Measurements from ENCODE around the gene SND1. TPM values are rescaled to one million over a fixed set of nuclear protein-coding genes. Genes with fewer than 3 reads are reported as not detected.

Gene SND1
- total RNA-seq, 1 donor = 202 TPM

DNA sequence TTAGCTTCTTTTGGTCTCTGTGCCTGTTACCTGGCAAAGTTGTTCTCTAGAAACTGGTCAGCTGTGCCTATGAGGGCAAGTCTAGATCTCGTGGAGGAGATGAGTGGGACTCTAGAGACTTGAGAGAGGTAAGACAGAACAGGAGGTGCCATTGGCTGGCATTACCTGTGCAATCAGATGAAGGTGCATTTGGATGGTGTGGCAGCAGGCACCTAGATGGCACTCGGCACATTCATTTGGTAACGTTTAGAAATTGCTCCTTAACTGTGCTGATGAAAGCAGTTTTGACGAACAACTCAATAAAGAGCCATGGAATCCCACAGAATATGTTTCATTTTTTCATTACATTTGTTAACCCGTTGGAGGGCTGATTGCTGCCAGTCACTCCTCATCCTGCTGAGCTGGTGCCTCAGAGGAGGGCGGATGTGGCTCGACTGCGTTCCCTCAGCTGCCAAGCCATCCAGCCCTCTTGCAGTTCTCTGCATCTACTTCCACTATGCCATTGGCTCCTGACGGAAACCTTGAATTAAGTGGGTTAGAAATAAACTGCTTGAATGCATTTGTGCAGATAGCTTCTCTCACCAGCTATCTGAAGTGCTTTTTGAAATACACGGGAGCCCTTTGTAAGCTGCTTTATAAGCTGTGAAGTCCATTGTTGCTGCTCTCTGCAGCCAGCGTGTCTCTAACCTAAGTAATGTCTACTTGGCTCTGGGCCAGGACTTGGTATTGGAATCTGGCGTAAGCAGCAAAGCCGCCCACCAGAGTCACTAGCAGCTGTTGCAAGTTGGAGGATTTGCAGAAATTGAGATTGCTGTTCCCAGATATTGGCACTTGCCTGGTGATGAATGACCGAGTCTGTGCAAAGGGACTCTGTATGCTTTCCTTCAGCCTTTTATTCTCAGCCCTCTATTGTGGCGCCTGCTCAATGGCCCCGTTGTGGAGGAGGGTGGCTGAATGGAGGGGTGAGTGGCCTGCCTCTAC is 291.8 kb downstream of the SND1 start:
- no peak overlapping the region for H3K4me3 ChIP-seq (ENCODE audit: low read depth, low read length)
- no peak for DNase-seq (ENCODE audit: low read depth)
- TF ChIP-seq, protein P1, sequence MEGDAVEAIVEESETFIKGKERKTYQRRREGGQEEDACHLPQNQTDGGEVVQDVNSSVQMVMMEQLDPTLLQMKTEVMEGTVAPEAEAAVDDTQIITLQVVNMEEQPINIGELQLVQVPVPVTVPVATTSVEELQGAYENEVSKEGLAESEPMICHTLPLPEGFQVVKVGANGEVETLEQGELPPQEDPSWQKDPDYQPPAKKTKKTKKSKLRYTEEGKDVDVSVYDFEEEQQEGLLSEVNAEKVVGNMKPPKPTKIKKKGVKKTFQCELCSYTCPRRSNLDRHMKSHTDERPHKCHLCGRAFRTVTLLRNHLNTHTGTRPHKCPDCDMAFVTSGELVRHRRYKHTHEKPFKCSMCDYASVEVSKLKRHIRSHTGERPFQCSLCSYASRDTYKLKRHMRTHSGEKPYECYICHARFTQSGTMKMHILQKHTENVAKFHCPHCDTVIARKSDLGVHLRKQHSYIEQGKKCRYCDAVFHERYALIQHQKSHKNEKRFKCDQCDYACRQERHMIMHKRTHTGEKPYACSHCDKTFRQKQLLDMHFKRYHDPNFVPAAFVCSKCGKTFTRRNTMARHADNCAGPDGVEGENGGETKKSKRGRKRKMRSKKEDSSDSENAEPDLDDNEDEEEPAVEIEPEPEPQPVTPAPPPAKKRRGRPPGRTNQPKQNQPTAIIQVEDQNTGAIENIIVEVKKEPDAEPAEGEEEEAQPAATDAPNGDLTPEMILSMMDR (IDR thresholded peaks at IDR 0.05; ENCODE audit: insufficient read depth, low read length) = no peak

DNA sequence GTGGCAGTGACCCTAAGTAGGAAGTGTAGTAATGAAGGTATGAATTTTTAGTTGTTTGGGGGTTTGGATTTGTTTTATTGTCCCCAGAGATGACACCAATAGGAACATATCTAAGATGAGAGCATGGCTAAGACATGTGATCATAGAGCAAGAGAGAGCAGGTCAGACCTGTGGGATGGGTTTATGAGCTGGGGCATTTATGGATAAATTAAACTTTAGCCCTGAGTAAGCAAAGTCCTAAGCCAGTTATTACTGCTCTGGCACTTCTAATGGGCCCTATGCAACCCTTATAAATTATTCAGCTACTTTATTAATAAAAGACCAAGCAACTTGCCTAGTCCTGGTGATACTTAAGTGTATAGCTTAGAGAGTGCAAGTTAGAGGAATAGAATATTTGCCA is 294.1 kb downstream of the SND1 start:
- H3K4me3 ChIP-seq (ENCODE audit: low read depth, low read length) = no peak overlapping the region
- DNase-seq (ENCODE audit: low read depth) = no peak
- TF ChIP-seq, protein P1 (IDR thresholded peaks at IDR 0.05; ENCODE audit: insufficient read depth, low read length) = no peak

DNA sequence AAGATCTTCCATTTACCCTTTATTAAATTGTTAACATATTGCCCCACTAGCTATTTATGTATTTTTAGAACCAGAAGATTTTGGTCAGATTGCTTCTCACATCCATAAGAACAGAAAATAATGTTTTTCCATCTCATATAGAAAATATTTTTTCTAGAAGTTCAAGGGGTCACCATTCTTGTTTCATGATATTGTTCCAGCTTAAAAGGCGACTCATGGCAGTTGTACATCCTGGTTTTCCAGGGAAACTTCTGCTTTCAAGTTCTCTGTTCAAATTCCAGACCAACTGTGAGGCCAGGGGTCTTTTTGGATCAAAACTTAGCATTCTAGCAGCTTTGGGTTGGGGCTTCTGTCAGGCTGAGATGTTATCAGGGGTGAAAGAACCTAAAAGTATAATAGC is 294.9 kb downstream of the SND1 start:
- TF ChIP-seq, protein P1 (IDR thresholded peaks at IDR 0.05; ENCODE audit: insufficient read depth, low read length) = no peak
- H3K4me3 ChIP-seq (ENCODE audit: low read depth, low read length) = no peak overlapping the region
- peak; percentile 17 for DNase-seq (ENCODE audit: low read depth)

DNA sequence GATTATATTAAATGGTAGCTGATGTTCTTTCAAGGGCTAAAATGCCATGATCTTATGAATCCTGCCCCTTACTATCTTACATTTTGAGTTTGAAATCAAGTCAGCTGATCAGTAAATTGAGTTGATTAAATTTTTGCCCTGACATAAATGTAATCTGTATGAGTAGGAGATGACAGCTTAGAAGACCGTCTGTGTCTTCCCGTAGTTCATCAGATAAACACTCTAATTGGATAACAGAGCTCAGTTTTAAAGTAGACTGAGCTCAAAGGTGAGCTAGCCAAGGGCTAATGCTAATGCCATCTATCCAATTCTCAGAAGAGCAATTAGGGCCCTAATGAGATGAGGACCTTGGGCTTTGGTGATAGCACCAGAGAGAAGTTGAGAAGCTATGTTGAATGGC is 296.3 kb downstream of the SND1 start:
- no peak overlapping the region for H3K4me3 ChIP-seq (ENCODE audit: low read depth, low read length)
- TF ChIP-seq, protein P1 (IDR thresholded peaks at IDR 0.05; ENCODE audit: insufficient read depth, low read length) = no peak
- DNase-seq (ENCODE audit: low read depth) = no peak

DNA sequence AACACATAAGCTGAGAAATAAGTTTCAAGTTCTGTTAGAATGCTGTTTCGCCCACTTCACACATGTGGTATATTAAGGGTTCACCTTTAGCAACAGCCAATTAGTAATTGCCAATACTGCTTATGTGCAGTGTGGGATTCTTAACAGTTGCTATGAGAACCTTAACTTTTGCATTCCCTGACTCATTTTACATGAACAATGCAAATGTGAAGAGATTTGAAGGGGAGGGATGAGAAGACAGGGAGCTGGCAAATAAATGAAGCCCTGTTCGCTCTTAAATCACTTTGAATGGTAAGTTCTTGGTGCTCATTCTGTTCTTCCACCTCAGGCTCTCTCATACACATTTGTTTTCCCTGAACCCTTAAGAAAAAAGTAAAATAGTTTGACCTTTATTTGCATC is 296.9 kb downstream of the SND1 start:
- DNase-seq (ENCODE audit: low read depth) = no peak
- no peak overlapping the region for H3K4me3 ChIP-seq (ENCODE audit: low read depth, low read length)
- TF ChIP-seq, protein P1 (IDR thresholded peaks at IDR 0.05; ENCODE audit: insufficient read depth, low read length) = no peak

DNA sequence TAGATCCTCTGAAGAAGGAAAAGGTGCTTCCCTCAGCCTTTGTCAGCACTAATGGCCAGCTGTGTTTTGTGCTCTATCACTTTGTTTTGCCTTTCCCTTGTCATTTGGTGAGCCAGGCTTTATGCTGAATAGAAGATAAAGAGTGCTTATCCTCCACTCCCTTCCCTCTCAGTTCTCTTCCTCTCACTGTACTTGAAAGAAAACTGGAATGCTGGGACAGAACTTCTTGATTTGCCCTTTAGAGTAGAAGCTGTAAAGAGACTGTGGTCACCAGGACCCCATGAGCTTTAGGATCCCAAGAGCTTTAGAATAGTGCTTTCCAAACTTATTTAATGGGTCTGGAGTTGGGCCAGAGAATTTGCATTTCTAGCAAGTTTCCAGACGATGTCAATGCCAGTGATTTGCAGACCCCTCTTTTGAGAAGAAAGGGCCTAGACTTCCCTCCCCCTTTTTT is 297.8 kb downstream of the SND1 start:
- no peak for DNase-seq (ENCODE audit: low read depth)
- TF ChIP-seq, protein P1 (IDR thresholded peaks at IDR 0.05; ENCODE audit: insufficient read depth, low read length) = no peak
- H3K4me3 ChIP-seq (ENCODE audit: low read depth, low read length) = no peak overlapping the region
